GM12892 (cell line): Measurements from ENCODE around the gene ARHGEF10L.

ENCODE experiments used
- POLR2A ChIP-seq: IDR thresholded peaks from 2 replicates; pipeline ENCODE4 v1.6.1; 2011; ENCODE audit warnings: low read depth, low read length, control low read depth
- POLR2AphosphoS5 ChIP-seq: IDR thresholded peaks from 2 replicates; pipeline ENCODE4 v1.6.1; 2011; ENCODE audit warnings: low read depth, low read length, control low read depth
- TAF1 ChIP-seq: IDR thresholded peaks from 2 replicates; pipeline ENCODE4 v1.6.1; 2011; ENCODE audit warnings: low read depth, mild to moderate bottlenecking, control low read depth, low read length, borderline replicate concordance

DNA sequence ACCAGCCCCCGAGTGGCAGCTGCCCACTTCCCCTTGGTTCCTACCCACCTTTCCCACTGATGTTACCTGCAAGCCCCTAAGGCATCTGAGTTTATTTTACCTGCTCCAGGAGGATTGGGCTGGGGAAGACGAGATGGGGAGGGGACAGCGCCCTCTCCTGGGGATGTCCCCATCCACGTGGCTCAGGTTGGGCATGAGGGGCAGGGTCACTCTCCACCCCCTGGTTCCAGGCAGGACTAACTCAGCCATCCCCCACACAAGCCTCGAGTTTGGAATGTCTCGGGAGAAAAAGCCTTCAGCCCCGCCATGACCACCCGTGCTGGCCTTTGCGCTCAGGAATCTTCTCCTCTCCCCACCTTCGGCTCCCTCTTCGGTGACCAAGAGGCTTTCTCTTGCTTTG lies 90.0 kb downstream of the ARHGEF10L start:
- TF ChIP-seq POLR2AphosphoS5 (no peak), POLR2A (no peak), TAF1 (no peak)
